SK-N-SH (cell line): ENCODE measurements around the gene EXOC6. TPM values are rescaled to one million over a fixed set of nuclear protein-coding genes. Genes with fewer than 3 reads are reported as not detected.

ENCODE experiments used
- CTCF ChIA-PET: fragments of 300-600, 350-600 bp; formaldehyde crosslinking; extraction: SDS; loops from one replicate; lab custom pipeline; 2021; lab: Yijun Ruan, JAX
- POLR2A ChIA-PET: fragments of 350-600 bp; sonication (Branson Sonifier 250); formaldehyde crosslinking; extraction: SDS; loops from one replicate; lab custom pipeline; 2020; ENCODE audit warnings: antibody characterized with exemption, inconsistent platforms; lab: Yijun Ruan, JAX
- DNase-seq: peaks from one replicate; pipeline ENCODE4 v3.0.0; 2012
- H2AFZ ChIP-seq: fragments of 200-600 bp; sonication (generic); 2 replicates; pipeline ENCODE4 v1.8.1; 2016; ENCODE audit warnings: antibody characterized with exemption, mild to moderate bottlenecking, low read depth
- H3F3A ChIP-seq: fragments of 200-600 bp; sonication (generic); replicated peaks from 2 replicates; pipeline ENCODE3; 2016; ENCODE audit warnings: antibody characterized with exemption, mild to moderate bottlenecking; ENCODE audit not compliant: insufficient read depth
- H3K27ac ChIP-seq, 2 experiments: fragments of 200-500 bp in 1 of 2; fragments of 200-600 bp in 1 of 2; sonication (Bioruptor generic) in 1 of 2; sonication (generic), shearing (Covaris generic) in 1 of 2; 2 replicates each; pipeline versions ENCODE4 v1.5.1 to v1.6.1; 2014 to 2016; ENCODE audit warnings: low read depth in 2 of 2, inconsistent platforms in 1 of 2, low read length in 1 of 2, mild to moderate bottlenecking in 1 of 2, mixed read lengths in 1 of 2
- H3K27me3 ChIP-seq: fragments of 200-600 bp; sonication (generic), shearing (Covaris generic); 2 replicates; pipeline ENCODE4 v1.6.1; 2016; ENCODE audit warnings: mixed run types; ENCODE audit not compliant: insufficient read depth
- H3K36me3 ChIP-seq, 2 experiments: fragments of 200-500 bp in 1 of 2; fragments of 200-600 bp in 1 of 2; sonication (Bioruptor generic) in 1 of 2; sonication (generic) in 1 of 2; replicated peaks in 1 of 2; 2 replicates each; pipeline versions ENCODE3 to v1.5.1; 2014 to 2016; ENCODE audit warnings: low read length in 1 of 2, mild to moderate bottlenecking in 1 of 2; ENCODE audit not compliant: insufficient read depth in 2 of 2, control insufficient read depth in 1 of 2
- H3K4me1 ChIP-seq, 2 experiments: fragments of 200-500 bp in 1 of 2; fragments of 200-600 bp in 1 of 2; sonication (Bioruptor generic) in 1 of 2; sonication (generic), shearing (Covaris generic) in 1 of 2; 2 replicates each; pipeline versions ENCODE4 v1.5.1 to v1.6.1; 2014 to 2016; ENCODE audit warnings: low read depth in 1 of 2, low read length in 1 of 2, mixed run types in 1 of 2; ENCODE audit not compliant: insufficient read depth in 2 of 2, control insufficient read depth in 1 of 2
- H3K4me2 ChIP-seq: fragments of 200-600 bp; sonication (generic), shearing (Covaris generic); 2 replicates; pipeline ENCODE4 v1.6.1; 2017; ENCODE audit warnings: mixed run types
- H3K4me3 ChIP-seq, 2 experiments: fragments of 200-500 bp in 1 of 2; fragments of 200-600 bp in 1 of 2; sonication (Bioruptor generic) in 1 of 2; sonication (generic), shearing (Covaris generic) in 1 of 2; 2 replicates each; pipeline versions ENCODE4 v1.5.1 to v1.8.1; 2014 to 2016; ENCODE audit warnings: low read depth in 2 of 2, inconsistent platforms in 1 of 2, low read length in 1 of 2, mild to moderate bottlenecking in 1 of 2, mixed read lengths in 1 of 2, moderate library complexity in 1 of 2
- H3K79me2 ChIP-seq: fragments of 200-600 bp; sonication (generic); 2 replicates; pipeline ENCODE4 v1.8.1; 2017; ENCODE audit warnings: mild to moderate bottlenecking; ENCODE audit not compliant: insufficient read depth
- H3K9ac ChIP-seq: fragments of 200-600 bp; sonication (generic); 2 replicates; pipeline ENCODE4 v1.6.1; 2017; ENCODE audit warnings: mixed run types
- H3K9me2 ChIP-seq: fragments of 200-600 bp; sonication (generic); 2 replicates; pipeline ENCODE4 v1.6.1; 2017; ENCODE audit warnings: mixed run types
- H3K9me3 ChIP-seq: fragments of 200-600 bp; sonication (generic); 2 replicates; pipeline ENCODE4 v1.6.1; 2017; ENCODE audit warnings: mixed run types, mild to moderate bottlenecking, moderate library complexity
- H4K20me1 ChIP-seq: fragments of 200-600 bp; sonication (generic); 2 replicates; pipeline ENCODE4 v1.6.1; 2017; ENCODE audit warnings: mild to moderate bottlenecking, mixed run types; ENCODE audit not compliant: insufficient read depth
- FOSL2 ChIP-seq: IDR thresholded peaks from 2 replicates; pipeline ENCODE4 v1.4.0; 2012; ENCODE audit warnings: low read depth, mild to moderate bottlenecking, moderate library complexity, borderline replicate concordance
- GABPA ChIP-seq: IDR thresholded peaks from 2 replicates; pipeline ENCODE4 v1.4.0; 2012; ENCODE audit warnings: low read depth, mild to moderate bottlenecking
- IRF3 ChIP-seq: fragments of 150-350 bp; IDR thresholded peaks from 2 replicates; pipeline ENCODE4 v1.6.1; 2016; ENCODE audit warnings: mild to moderate bottlenecking, low read depth, low read length
- JUND ChIP-seq: IDR thresholded peaks from 2 replicates; pipeline ENCODE4 v1.4.0; 2012
- MAX ChIP-seq: IDR thresholded peaks from 2 replicates; pipeline ENCODE4 v1.4.0; 2012; ENCODE audit warnings: low read depth
- PBX3 ChIP-seq: IDR thresholded peaks from 2 replicates; pipeline ENCODE4; 2012
- POLR2AphosphoS5 ChIP-seq: IDR thresholded peaks from 2 replicates; pipeline ENCODE4 v1.6.1; 2012; ENCODE audit warnings: low read depth, low read length
- RCOR1 ChIP-seq: fragments of 150-350 bp; IDR thresholded peaks from 2 replicates; pipeline ENCODE4 v1.6.1; 2017; ENCODE audit warnings: antibody characterized with exemption, low read length
- YY1 ChIP-seq: IDR thresholded peaks from 2 replicates; pipeline ENCODE4 v1.4.0; 2012; ENCODE audit warnings: low read depth, mild to moderate bottlenecking
- WGBS: methylation state at CpG from one replicate; pipeline ENCODE4 v1.1.6; 2017; ENCODE audit warnings: low lambda C conversion rate; 5-methylcytosine and 5-hydroxymethylcytosine counted together
- polyA plus RNA-seq, 3 experiments: library from polyadenylated mRNA; depleted of rRNA; stranded (reverse); fragments of >200 nt; gene quantifications; 2 replicates each; pipeline ENCODE4 v1.2.3, GENCODE V29; 2012

The EXOC6 gene
- polyA plus RNA-seq, 1 of the 3 experiments (the other 2 are of a cell fraction): 2.3 TPM

- Histone ChIP-seq H3K27me3 (no peaks in the 10 kb centered on the region), H3K79me2 (no peaks in the 10 kb centered on the region), H3K9me3 (no peaks in the 10 kb centered on the region), H3K9ac (no peak overlapping the region), H3K27ac (peak overlapping the region in 1 of 2 experiments; percentile 38; a peak in 1 of 4 replicates), H3K4me1 (peaks cover 0 to 12% of the 10 kb centered on the region in 2 experiments; a peak in 2 of 4 replicates), H4K20me1 (no peaks in the 10 kb centered on the region), H2AFZ (no peak overlapping the region), H3K36me3 (no peaks in the 10 kb centered on the region), H3F3A (peaks cover 15% of the 10 kb centered on the region), H3K4me2 (no peak overlapping the region), H3K9me2 (no peaks in the 10 kb centered on the region), H3K4me3 (no peak overlapping the region)
- TF ChIP-seq RCOR1 (no peak), YY1 (no peak), POLR2AphosphoS5 (no peak)
- ChIA-PET CTCF (no interaction called here), POLR2A (no interaction called here)
- 84% methylated on average over 3 of the region's 3 CpGs for WGBS
- no peak for DNase-seq
Observed at GRCh38 chr10:92970301-92971070, 122.2 kb downstream of the EXOC6 start.

GRCh38 chr10:92972066-92972870, 123.9 kb downstream of the EXOC6 start:
- WGBS: 12% methylated on average over 3 of the region's 3 CpGs
- Histone ChIP-seq H3K27me3 (no peaks in the 10 kb centered on the region), H4K20me1 (no peaks in the 10 kb centered on the region), H3K4me2 (peak overlapping the region; percentile 39; the same call in 1 of the 2 replicates), H3K36me3 (no peaks in the 10 kb centered on the region), H2AFZ (peak overlapping the region; percentile 71), H3K79me2 (no peaks in the 10 kb centered on the region), H3K4me3 (no peak overlapping the region), H3K9ac (no peak overlapping the region), H3K9me3 (no peaks in the 10 kb centered on the region), H3F3A (peaks cover 12% of the 10 kb centered on the region), H3K4me1 (peaks cover 0 to 12% of the 10 kb centered on the region in 2 experiments; a peak in 2 of 4 replicates), H3K9me2 (no peaks in the 10 kb centered on the region), H3K27ac (peak overlapping the region; percentile 2 to 33; a peak in 3 of 4 replicates)
- no peak for DNase-seq
- CTCF ChIA-PET: interaction anchor here (0.6 to 1.9 kb wide), 3 partner anchors 8 to 510 kb away, joined by 3 to 4 read pairs (median 3); no protein-coding TSS in a partner anchor
- TF ChIP-seq GABPA: peak; percentile 29; the same call in 1 of the 2 replicates
- no peak for TF ChIP-seq IRF3
- no peak for TF ChIP-seq MAX
- peak; percentile 21; the same call in 1 of the 2 replicates for TF ChIP-seq PBX3
- TF ChIP-seq FOSL2: peak; percentile 82; the same call in 1 of the 2 replicates
- peak; percentile 84 for TF ChIP-seq JUND
- POLR2A ChIA-PET: no interaction called here
